ENCODE data around the gene VHLL. TPM values are rescaled to one million over a fixed set of nuclear protein-coding genes. Genes with fewer than 3 reads are reported as not detected.

VHLL gene
- total RNA-seq, 1 donor = not detected

DNA sequence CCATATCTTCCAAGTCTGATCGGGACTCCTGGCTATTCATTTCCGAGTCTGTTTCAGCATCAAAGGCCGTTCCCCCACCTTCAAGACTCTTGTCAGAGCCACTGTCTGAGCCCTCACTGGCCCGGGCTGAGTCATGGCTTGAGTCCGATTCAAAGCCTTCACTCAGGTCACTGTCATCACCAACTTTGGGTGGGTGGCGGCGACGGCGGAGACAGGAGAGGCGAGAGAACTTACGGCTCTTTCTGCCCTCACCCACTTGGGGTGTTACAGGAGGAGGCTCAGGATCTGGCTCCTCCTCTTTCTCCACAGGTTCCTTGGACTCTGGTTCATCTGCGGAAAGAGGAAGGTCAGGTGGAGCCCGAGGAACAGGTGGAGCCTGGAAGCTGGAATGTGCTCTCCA, 33.1 kb downstream of the VHLL start:
- Histone ChIP-seq H3K9me3 (ENCODE audit: low read depth, low read length) (no peaks in the 10 kb centered on the region), H4K20me1 (ENCODE audit: insufficient read depth, low read length) (peaks cover 22% of the 10 kb centered on the region), H3K4me2 (ENCODE audit: insufficient read depth, low read length) (no peak overlapping the region), H3K4me3 (ENCODE audit: insufficient read depth, low read length) (no peak overlapping the region), H3K27ac (ENCODE audit: low read depth, low read length) (no peak overlapping the region), H2AFZ (ENCODE audit: low read length) (no peak overlapping the region), H3K4me1 (ENCODE audit: insufficient read depth, low read length) (peaks cover 15% of the 10 kb centered on the region), H3K79me2 (ENCODE audit: insufficient read depth, low read length) (peaks cover 2% of the 10 kb centered on the region), H3K36me3 (ENCODE audit: insufficient read depth, low read length) (peaks cover 72% of the 10 kb centered on the region), H3K27me3 (ENCODE audit: insufficient read depth, low read length) (no peaks in the 10 kb centered on the region)
- TF ChIP-seq, protein P1, sequence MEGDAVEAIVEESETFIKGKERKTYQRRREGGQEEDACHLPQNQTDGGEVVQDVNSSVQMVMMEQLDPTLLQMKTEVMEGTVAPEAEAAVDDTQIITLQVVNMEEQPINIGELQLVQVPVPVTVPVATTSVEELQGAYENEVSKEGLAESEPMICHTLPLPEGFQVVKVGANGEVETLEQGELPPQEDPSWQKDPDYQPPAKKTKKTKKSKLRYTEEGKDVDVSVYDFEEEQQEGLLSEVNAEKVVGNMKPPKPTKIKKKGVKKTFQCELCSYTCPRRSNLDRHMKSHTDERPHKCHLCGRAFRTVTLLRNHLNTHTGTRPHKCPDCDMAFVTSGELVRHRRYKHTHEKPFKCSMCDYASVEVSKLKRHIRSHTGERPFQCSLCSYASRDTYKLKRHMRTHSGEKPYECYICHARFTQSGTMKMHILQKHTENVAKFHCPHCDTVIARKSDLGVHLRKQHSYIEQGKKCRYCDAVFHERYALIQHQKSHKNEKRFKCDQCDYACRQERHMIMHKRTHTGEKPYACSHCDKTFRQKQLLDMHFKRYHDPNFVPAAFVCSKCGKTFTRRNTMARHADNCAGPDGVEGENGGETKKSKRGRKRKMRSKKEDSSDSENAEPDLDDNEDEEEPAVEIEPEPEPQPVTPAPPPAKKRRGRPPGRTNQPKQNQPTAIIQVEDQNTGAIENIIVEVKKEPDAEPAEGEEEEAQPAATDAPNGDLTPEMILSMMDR (IDR thresholded peaks at IDR 0.05; ENCODE audit: extremely low read depth, low read depth, low read length) = no peak
- DNase-seq (ENCODE audit: insufficient read length, low spot score, missing footprints) = no peak

DNA sequence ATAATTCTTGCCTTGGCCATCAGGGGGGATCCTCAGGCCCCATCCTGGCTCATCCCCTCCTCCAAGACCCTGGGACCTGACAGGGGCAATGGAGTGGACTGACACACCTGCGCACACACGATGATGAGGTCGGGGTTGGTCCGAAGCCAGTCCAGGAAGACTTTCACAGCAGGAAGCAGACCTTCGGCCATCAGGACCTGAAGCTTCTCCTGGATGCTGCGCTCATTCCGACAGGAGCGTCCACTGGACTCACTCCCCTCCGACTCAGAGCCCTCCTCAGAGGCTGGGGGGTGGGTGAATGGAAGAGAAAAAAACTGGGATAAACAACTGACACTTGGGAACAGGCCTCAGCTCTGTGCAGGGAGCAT, 35.8 kb downstream of the VHLL start:
- Histone ChIP-seq H3K4me2 (ENCODE audit: insufficient read depth, low read length) (no peak overlapping the region), H3K36me3 (ENCODE audit: insufficient read depth, low read length) (peaks cover 82% of the 10 kb centered on the region), H2AFZ (ENCODE audit: low read length) (no peak overlapping the region), H4K20me1 (ENCODE audit: insufficient read depth, low read length) (peaks cover 18% of the 10 kb centered on the region), H3K4me1 (ENCODE audit: insufficient read depth, low read length) (peaks cover 15% of the 10 kb centered on the region), H3K9me3 (ENCODE audit: low read depth, low read length) (no peaks in the 10 kb centered on the region), H3K79me2 (ENCODE audit: insufficient read depth, low read length) (peaks cover 4% of the 10 kb centered on the region), H3K27ac (ENCODE audit: low read depth, low read length) (peak overlapping the region; percentile 71), H3K4me3 (ENCODE audit: insufficient read depth, low read length) (no peak overlapping the region), H3K27me3 (ENCODE audit: insufficient read depth, low read length) (no peaks in the 10 kb centered on the region)
- TF ChIP-seq, protein P1 (IDR thresholded peaks at IDR 0.05; ENCODE audit: extremely low read depth, low read depth, low read length) = no peak
- DNase-seq (ENCODE audit: insufficient read length, low spot score, missing footprints) = no peak

DNA sequence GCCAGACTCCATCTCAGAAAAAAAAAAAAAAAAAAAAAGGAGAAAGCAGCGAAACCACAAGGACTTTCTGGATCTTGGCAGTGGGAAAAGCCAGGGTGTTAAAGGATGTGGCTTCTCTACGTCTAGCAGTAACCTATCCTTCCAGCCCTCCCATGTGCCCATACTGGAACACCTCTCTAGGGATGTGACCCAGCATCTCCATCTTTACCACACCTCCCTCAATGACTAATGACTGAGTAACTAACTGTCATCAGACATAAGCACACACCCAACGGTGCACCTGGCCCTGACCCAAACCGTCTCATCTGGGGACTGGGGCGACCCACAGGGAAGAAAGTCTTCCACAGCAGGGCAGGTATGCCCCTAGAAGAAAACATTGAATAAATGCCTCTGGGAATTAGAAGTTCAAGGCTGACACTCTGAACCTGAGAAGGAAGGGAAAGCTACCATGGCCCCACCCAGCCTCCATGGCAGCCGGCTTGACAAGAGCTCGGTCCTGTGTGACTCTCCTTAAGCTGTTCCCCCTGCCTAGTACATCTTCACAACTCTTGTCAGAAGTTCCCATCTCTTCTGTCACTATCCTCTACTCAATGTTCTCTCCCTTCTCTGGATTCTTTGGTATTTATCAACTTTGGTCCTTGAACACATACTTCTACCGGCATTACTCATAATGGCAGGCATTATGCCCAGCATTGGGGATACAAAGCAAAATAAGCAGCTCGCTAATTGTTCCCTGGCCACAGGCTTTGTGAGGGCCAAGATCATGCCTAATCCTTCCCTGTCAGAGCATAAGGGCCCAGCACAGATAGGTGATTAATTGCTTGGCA, 36.4 kb downstream of the VHLL start:
- no peaks in the 10 kb centered on the region for H3K9me3 ChIP-seq (ENCODE audit: low read depth, low read length)
- peak; percentile 97 for DNase-seq (ENCODE audit: insufficient read length, low spot score, missing footprints)
- peaks cover 82% of the 10 kb centered on the region for H3K36me3 ChIP-seq (ENCODE audit: insufficient read depth, low read length)
- H2AFZ ChIP-seq (ENCODE audit: low read length) = no peak overlapping the region
- peaks cover 15% of the 10 kb centered on the region for H3K4me1 ChIP-seq (ENCODE audit: insufficient read depth, low read length)
- peaks cover 4% of the 10 kb centered on the region for H3K79me2 ChIP-seq (ENCODE audit: insufficient read depth, low read length)
- H3K27ac ChIP-seq (ENCODE audit: low read depth, low read length) = peak overlapping the region; percentile 71
- peaks cover 18% of the 10 kb centered on the region for H4K20me1 ChIP-seq (ENCODE audit: insufficient read depth, low read length)
- peak overlapping the region; percentile 42 for H3K4me2 ChIP-seq (ENCODE audit: insufficient read depth, low read length)
- TF ChIP-seq, protein P1 (IDR thresholded peaks at IDR 0.05; ENCODE audit: extremely low read depth, low read depth, low read length) = no peak
- no peak overlapping the region for H3K4me3 ChIP-seq (ENCODE audit: insufficient read depth, low read length)
- no peaks in the 10 kb centered on the region for H3K27me3 ChIP-seq (ENCODE audit: insufficient read depth, low read length)

DNA sequence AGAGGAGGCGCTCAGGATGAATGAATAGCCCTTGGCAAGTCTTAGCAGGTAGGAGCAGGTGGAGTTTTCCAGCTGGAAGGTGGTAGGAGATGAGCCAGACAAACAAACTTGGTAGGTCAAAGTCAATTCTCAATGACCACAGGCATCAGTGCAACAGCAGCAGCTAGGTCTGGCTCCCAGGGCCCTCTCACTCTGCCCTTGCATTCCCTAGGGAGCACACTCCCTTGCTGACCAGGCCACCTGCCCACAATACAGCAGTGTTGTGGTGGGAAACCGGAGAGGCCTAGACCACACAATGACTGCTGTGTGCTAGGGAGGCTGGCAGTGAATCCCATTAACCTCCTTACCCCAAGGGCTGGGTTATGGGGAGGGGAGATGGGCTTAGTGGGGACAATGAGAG, 38.2 kb downstream of the VHLL start:
- H3K4me3 ChIP-seq (ENCODE audit: insufficient read depth, low read length) = no peak overlapping the region
- no peaks in the 10 kb centered on the region for H3K9me3 ChIP-seq (ENCODE audit: low read depth, low read length)
- DNase-seq (ENCODE audit: insufficient read length, low spot score, missing footprints) = no peak
- H3K27ac ChIP-seq (ENCODE audit: low read depth, low read length) = no peak overlapping the region
- no peaks in the 10 kb centered on the region for H3K27me3 ChIP-seq (ENCODE audit: insufficient read depth, low read length)
- H3K36me3 ChIP-seq (ENCODE audit: insufficient read depth, low read length) = peaks cover 80% of the 10 kb centered on the region
- TF ChIP-seq, protein P1 (IDR thresholded peaks at IDR 0.05; ENCODE audit: extremely low read depth, low read depth, low read length) = no peak
- H3K4me1 ChIP-seq (ENCODE audit: insufficient read depth, low read length) = peaks cover 15% of the 10 kb centered on the region
- H3K79me2 ChIP-seq (ENCODE audit: insufficient read depth, low read length) = peaks cover 4% of the 10 kb centered on the region
- no peak overlapping the region for H3K4me2 ChIP-seq (ENCODE audit: insufficient read depth, low read length)
- peaks cover 18% of the 10 kb centered on the region for H4K20me1 ChIP-seq (ENCODE audit: insufficient read depth, low read length)
- H2AFZ ChIP-seq (ENCODE audit: low read length) = no peak overlapping the region

Measured in osteoblast (primary cell).